Endothelial cell of umbilical vein (primary cell): ENCODE data around the gene ABLIM2. TPM values are rescaled to one million over a fixed set of nuclear protein-coding genes. Genes with fewer than 3 reads are reported as not detected.

Experiments used
- BruUV-seq: library from RNA; stranded (reverse); fragments of 400-500 nt; replicated peaks from 2 replicates; lab custom pipeline; 2021; lab: Mats Ljungman, UMichigan
- CTCF ChIA-PET: fragments of 300-600, 350-600 bp; sonication (Branson Sonifier 250); formaldehyde crosslinking; loops from one replicate; lab custom pipeline; 2021; ENCODE audit warnings: antibody characterized with exemption, inconsistent platforms; lab: Charles Lee
- POLR2A ChIA-PET: fragments of 300-600, 350-600 bp; sonication (Branson Sonifier 250); formaldehyde crosslinking; loops from one replicate; lab custom pipeline; 2021; ENCODE audit warnings: antibody characterized with exemption, inconsistent platforms; lab: Charles Lee
- DNase-seq: peaks from one replicate; pipeline ENCODE4 v3.0.0-alpha.2; 2011; ENCODE audit warnings: low read depth, low spot score
- FAIRE-seq: peaks from 2 replicates; lab custom pipeline; 2011; peaks lifted over from hg19 to GRCh38; lab: Jason Lieb, UNC
- H2AFZ ChIP-seq: 2 replicates; pipeline ENCODE4 v1.6.0; 2012; ENCODE audit warnings: low read depth, low read length, control low read depth, inconsistent platforms
- H3K27ac ChIP-seq: 2 replicates; pipeline ENCODE4 v1.5.1; 2011; ENCODE audit warnings: low read depth, mild to moderate bottlenecking, control low read depth, low read length, moderate library complexity; ENCODE audit not compliant: insufficient read depth
- H3K27me3 ChIP-seq, 2 experiments: 2 replicates each; pipeline versions ENCODE4 v1.6.0 to v1.6.1; 2011; ENCODE audit warnings: low read length in 2 of 2, mixed read lengths in 1 of 2; ENCODE audit not compliant: control insufficient read depth in 2 of 2, insufficient read depth in 2 of 2
- H3K36me3 ChIP-seq, 2 experiments: 2 replicates in 1 of 2; 3 replicates in 1 of 2; pipeline ENCODE4 v1.5.1; 2011; ENCODE audit warnings: low read length in 2 of 2, mild to moderate bottlenecking in 1 of 2, moderate library complexity in 1 of 2; ENCODE audit not compliant: control insufficient read depth in 2 of 2, insufficient read depth in 2 of 2; ENCODE audit errors: extremely low read depth in 1 of 2
- H3K4me1 ChIP-seq: 3 replicates; pipeline ENCODE4 v1.5.1; 2011; ENCODE audit warnings: mild to moderate bottlenecking, low read length; ENCODE audit not compliant: control insufficient read depth, insufficient read depth; ENCODE audit errors: extremely low read depth
- H3K4me2 ChIP-seq: 2 replicates; pipeline ENCODE4 v1.6.1; 2011; ENCODE audit warnings: low read length, control low read depth, mixed read lengths; ENCODE audit not compliant: insufficient read depth
- H3K4me3 ChIP-seq, 3 experiments: fragments of 200-600 bp in 1 of 3; sonication (generic), shearing (Covaris generic) in 1 of 3; replicated peaks in 1 of 3; 2 replicates each; pipeline ENCODE4 v1.5.1; 2011 to 2016; ENCODE audit warnings: control low read depth in 3 of 3, low read length in 3 of 3, mild to moderate bottlenecking in 2 of 3, inconsistent platforms in 1 of 3, low read depth in 1 of 3, moderate library complexity in 1 of 3; ENCODE audit not compliant: insufficient read depth in 1 of 3
- H3K79me2 ChIP-seq: 2 replicates; pipeline ENCODE4 v1.6.0; 2012; ENCODE audit warnings: low read length, inconsistent platforms; ENCODE audit not compliant: control insufficient read depth, insufficient read depth
- H3K9ac ChIP-seq: replicated peaks from 2 replicates; pipeline ENCODE3; 2011; ENCODE audit warnings: low read length, control low read depth; ENCODE audit not compliant: insufficient read depth; ENCODE audit errors: extremely low read depth
- H3K9me1 ChIP-seq: replicated peaks from 3 replicates; pipeline ENCODE4 v1.6.0; 2011; ENCODE audit warnings: mild to moderate bottlenecking, low read length; ENCODE audit not compliant: control insufficient read depth, insufficient read depth; ENCODE audit errors: extremely low read depth
- H3K9me3 ChIP-seq: replicated peaks from 2 replicates; pipeline ENCODE4 v1.5.1; 2012; ENCODE audit warnings: low read length, inconsistent platforms; ENCODE audit not compliant: control insufficient read depth, insufficient read depth
- H4K20me1 ChIP-seq: replicated peaks from 2 replicates; pipeline ENCODE3; 2011; ENCODE audit warnings: mild to moderate bottlenecking, low read length; ENCODE audit not compliant: control insufficient read depth, insufficient read depth; ENCODE audit errors: extremely low read depth
- EZH2 ChIP-seq: IDR thresholded peaks from 2 replicates; pipeline ENCODE4 v1.6.1; 2012; ENCODE audit warnings: borderline replicate concordance, low read depth, mild to moderate bottlenecking, moderate library complexity, low read length, inconsistent platforms; ENCODE audit not compliant: severe bottlenecking
- FOS ChIP-seq: IDR thresholded peaks from 2 replicates; pipeline ENCODE4 v1.6.1; 2011; ENCODE audit warnings: mild to moderate bottlenecking, low read length, moderate library complexity, borderline replicate concordance; ENCODE audit not compliant: insufficient read depth
- GATA2 ChIP-seq: IDR thresholded peaks from 2 replicates; pipeline ENCODE4 v1.7.0; 2011; ENCODE audit warnings: low read depth, mild to moderate bottlenecking, moderate library complexity, mixed read lengths, low read length; ENCODE audit not compliant: insufficient read length, insufficient read depth
- JUN ChIP-seq: IDR thresholded peaks from 2 replicates; pipeline ENCODE4 v1.6.1; 2011; ENCODE audit warnings: borderline replicate concordance, low read depth; ENCODE audit not compliant: insufficient read length, insufficient read depth
- MYC ChIP-seq: IDR thresholded peaks from one replicate; pipeline ENCODE4 v1.6.1; 2011; ENCODE audit warnings: mild to moderate bottlenecking, low read depth, low read length
- POLR2A ChIP-seq: IDR thresholded peaks from 2 replicates; pipeline ENCODE4 v1.6.1; 2012; ENCODE audit warnings: low read depth, mild to moderate bottlenecking, control low read depth, low read length
- POLR2AphosphoS5 ChIP-seq: IDR thresholded peaks from 2 replicates; pipeline ENCODE4 v1.6.1; 2012; ENCODE audit warnings: low read depth, mild to moderate bottlenecking, control low read depth, low read length, moderate library complexity; ENCODE audit not compliant: insufficient read depth
- dilution Hi-C: fragments of 300-500 bp; cut with MboI; formaldehyde crosslinking; loops from one replicate; pipeline ENCODE4 v1.15.0; 2019; ENCODE audit warnings: low sequenced_read_pairs; ENCODE audit not compliant: extremely low pct_ligation_motif_present
- intact Hi-C: fragments of 100-400 bp; cut with micrococcal nuclease; formaldehyde crosslinking; loops from one replicate; pipeline ENCODE4 v1.10.0; 2022
- polyA plus RNA-seq, 4 experiments: library from polyadenylated mRNA; depleted of rRNA in 3 of 4; stranded (reverse) in 3 of 4; unstranded in 1 of 4; fragments of >200 nt; gene quantifications; 2 replicates each; pipeline versions ENCODE4 v1.2.1 to v1.2.3, GENCODE V29; 2011 to 2012; ENCODE audit warnings: missing spikeins in 1 of 4
- total RNA-seq: library from RNA; stranded (reverse); gene quantifications from 2 replicates; pipeline ENCODE4 v1.2.3, GENCODE V29; 2021
- TF ChIP-seq, protein P1 (sequence below), 2 donors: IDR thresholded peaks; 1 replicate in 1 of 2; 2 replicates in 1 of 2; pipeline ENCODE4 v1.5.1; 2011; ENCODE audit warnings: low read length in 2 of 2, mild to moderate bottlenecking in 2 of 2, moderate library complexity in 2 of 2, control low read depth in 1 of 2, inconsistent platforms in 1 of 2, low read depth in 1 of 2; ENCODE audit not compliant: insufficient read depth in 1 of 2; ENCODE audit errors: extremely low read depth in 1 of 2
- TF ChIP-seq, protein P2 (sequence below): IDR thresholded peaks from 2 replicates; pipeline ENCODE4 v1.6.1; 2011; ENCODE audit not compliant: insufficient read depth, insufficient read length

The ABLIM2 gene
- total and polyA plus RNA-seq, 2 donors (not counting 3 experiments of a cell fraction or from before 2014, with no cell fraction given), result 0.28 to 0.66 TPM

DNA sequence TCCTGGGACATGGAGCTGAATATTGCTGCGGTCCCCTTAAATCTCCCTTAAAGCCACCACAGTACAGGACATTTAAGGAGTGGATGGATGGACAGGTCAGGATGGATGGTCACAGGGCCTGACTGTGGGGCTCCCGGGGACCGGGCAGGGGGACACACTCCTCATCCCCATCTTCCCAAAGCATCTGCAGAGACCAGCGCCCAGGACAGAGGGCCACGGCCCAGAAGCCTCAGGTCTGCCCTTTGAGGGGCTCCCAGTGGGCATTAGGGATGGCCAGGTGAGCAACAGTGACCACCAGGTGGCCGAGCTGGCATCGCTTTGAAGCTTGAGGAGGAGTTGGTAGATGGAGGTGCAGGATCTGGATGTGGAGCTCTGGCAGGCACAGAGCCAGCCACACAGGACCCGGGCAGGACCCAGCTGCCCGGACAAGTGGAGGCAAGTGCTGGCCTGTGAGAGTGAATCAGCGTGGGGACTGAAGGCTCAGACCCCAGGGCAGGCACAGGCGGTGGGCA is 51.4 kb downstream of the ABLIM2 start:
- no peak overlapping the region for H3K4me2 ChIP-seq
- dilution Hi-C loops (no loop called here), intact Hi-C loops (no loop called here)
- H3K27me3 ChIP-seq, result no peaks in the 10 kb centered on the region
- no peaks in the 10 kb centered on the region for H3K36me3 ChIP-seq
- no peaks in the 10 kb centered on the region for H3K9me3 ChIP-seq
- FAIRE-seq (no peak), DNase-seq (no peak)
- POLR2A ChIA-PET, result no interaction called here
- no peak overlapping the region for H3K27ac ChIP-seq
- no peaks in the 10 kb centered on the region for H3K79me2 ChIP-seq
- H3K4me1 ChIP-seq, result no peaks in the 10 kb centered on the region
- no peak overlapping the region for H2AFZ ChIP-seq
- H4K20me1 ChIP-seq, result no peaks in the 10 kb centered on the region
- TF ChIP-seq GATA2 (no peak), POLR2A (no peak)
- TF ChIP-seq, protein P1, sequence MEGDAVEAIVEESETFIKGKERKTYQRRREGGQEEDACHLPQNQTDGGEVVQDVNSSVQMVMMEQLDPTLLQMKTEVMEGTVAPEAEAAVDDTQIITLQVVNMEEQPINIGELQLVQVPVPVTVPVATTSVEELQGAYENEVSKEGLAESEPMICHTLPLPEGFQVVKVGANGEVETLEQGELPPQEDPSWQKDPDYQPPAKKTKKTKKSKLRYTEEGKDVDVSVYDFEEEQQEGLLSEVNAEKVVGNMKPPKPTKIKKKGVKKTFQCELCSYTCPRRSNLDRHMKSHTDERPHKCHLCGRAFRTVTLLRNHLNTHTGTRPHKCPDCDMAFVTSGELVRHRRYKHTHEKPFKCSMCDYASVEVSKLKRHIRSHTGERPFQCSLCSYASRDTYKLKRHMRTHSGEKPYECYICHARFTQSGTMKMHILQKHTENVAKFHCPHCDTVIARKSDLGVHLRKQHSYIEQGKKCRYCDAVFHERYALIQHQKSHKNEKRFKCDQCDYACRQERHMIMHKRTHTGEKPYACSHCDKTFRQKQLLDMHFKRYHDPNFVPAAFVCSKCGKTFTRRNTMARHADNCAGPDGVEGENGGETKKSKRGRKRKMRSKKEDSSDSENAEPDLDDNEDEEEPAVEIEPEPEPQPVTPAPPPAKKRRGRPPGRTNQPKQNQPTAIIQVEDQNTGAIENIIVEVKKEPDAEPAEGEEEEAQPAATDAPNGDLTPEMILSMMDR (IDR thresholded peaks at IDR 0.05; ENCODE audit: extremely low read depth in 1 of 2, insufficient read depth in 1 of 2, low read depth in 1 of 2, low read length in 2 of 2), result no peak
- TF ChIP-seq, protein P2, sequence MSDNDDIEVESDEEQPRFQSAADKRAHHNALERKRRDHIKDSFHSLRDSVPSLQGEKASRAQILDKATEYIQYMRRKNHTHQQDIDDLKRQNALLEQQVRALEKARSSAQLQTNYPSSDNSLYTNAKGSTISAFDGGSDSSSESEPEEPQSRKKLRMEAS, result no peak
- no TSS peak for BruUV-seq
- no peak overlapping the region for H3K9ac ChIP-seq
- CTCF ChIA-PET, result no interaction called here
- H3K9me1 ChIP-seq, result no peaks in the 10 kb centered on the region
- H3K4me3 ChIP-seq, result no peak overlapping the region

DNA sequence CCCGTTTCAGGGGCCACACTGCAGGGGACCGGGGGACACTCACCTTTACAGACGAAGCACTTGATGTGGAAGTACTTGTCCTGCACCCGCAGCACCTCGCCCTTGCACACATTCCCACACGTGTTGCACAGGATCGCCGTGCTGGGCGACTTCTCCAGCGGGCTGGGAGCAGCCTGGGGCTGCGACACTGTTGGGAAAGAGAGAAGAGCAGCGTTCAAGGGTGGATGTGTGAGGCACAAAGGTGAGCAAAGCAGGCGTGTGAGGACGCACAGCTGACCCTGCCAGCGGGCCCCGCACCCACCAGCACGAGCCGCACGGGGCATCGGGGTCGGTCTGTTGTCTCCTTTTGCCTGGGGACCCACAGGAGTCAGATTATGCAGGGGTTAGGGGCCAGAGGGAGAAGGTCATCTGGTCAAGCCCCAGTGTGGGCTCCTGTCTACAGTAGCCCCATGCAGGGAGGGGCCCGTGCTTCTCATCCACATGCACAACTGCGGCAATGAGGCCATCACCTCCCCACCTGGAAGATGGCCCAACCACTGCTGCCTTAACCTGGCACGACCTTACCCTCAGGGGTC is 52.1 kb downstream of the ABLIM2 start:
- H4K20me1 ChIP-seq, result no peaks in the 10 kb centered on the region
- H3K9me3 ChIP-seq, result no peaks in the 10 kb centered on the region
- dilution Hi-C loops, result no loop called here
- DNase-seq, result no peak
- no peak for FAIRE-seq
- CTCF ChIA-PET, result no interaction called here
- no peak overlapping the region for H2AFZ ChIP-seq
- intact Hi-C loops, result no loop called here
- H3K27ac ChIP-seq, result no peak overlapping the region
- no peaks in the 10 kb centered on the region for H3K9me1 ChIP-seq
- H3K36me3 ChIP-seq, result no peaks in the 10 kb centered on the region
- no peak overlapping the region for H3K4me2 ChIP-seq
- no peak for TF ChIP-seq POLR2AphosphoS5
- no peak for TF ChIP-seq EZH2
- TF ChIP-seq FOS, result no peak
- TF ChIP-seq GATA2, result no peak
- TF ChIP-seq POLR2A, result no peak
- TF ChIP-seq JUN, result no peak
- TF ChIP-seq, protein P2, result no peak
- no peak for TF ChIP-seq MYC
- H3K79me2 ChIP-seq, result no peaks in the 10 kb centered on the region
- no peak overlapping the region for H3K4me3 ChIP-seq
- no peaks in the 10 kb centered on the region for H3K27me3 ChIP-seq
- POLR2A ChIA-PET, result no interaction called here
- BruUV-seq, result no TSS peak
- no peak overlapping the region for H3K9ac ChIP-seq
- H3K4me1 ChIP-seq, result no peaks in the 10 kb centered on the region
